LHCN-M2 (cell line): ENCODE results near the gene KDM2B. TPM values are rescaled to one million over a fixed set of nuclear protein-coding genes. Genes with fewer than 3 reads are reported as not detected.
"Not testable (repeated sequence)": the region's sequence is repeated elsewhere in the genome, so short reads cannot be mapped to it uniquely, and the experiment has no call there.

ENCODE experiments used
- DNase-seq: peaks from one replicate; pipeline ENCODE4 v3.0.0-alpha.2; 2012; ENCODE audit warnings: low read depth
- total RNA-seq: library from RNA; depleted of rRNA; stranded (reverse); fragments of >200 nt; gene quantifications from 2 replicates; pipeline ENCODE4 v1.2.3, GENCODE V29; 2014

Gene KDM2B
- total RNA-seq, 1 experiment from 2014 or later: 28.8 TPM

DNA sequence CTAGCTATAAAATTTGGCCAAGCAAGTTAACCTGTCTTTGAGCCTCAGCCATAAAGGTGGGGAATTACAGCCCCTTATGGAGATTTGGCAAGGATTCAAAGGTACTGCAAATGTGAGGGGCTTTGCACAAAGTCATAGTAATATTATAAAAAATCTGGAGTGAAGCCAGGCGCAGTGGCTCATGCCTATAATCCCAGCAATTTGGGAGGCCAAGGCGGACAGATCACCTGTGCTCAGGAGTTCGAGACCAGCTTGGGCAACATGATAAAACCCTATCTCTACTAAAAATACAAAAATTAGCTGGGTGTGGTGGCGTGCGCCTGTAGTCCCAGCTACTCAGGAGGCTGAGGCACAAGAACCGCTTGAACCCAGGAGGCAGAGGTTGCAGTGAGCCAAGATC is 4.1 kb upstream of the KDM2B start:
- not testable (repeated sequence) for DNase-seq

DNA sequence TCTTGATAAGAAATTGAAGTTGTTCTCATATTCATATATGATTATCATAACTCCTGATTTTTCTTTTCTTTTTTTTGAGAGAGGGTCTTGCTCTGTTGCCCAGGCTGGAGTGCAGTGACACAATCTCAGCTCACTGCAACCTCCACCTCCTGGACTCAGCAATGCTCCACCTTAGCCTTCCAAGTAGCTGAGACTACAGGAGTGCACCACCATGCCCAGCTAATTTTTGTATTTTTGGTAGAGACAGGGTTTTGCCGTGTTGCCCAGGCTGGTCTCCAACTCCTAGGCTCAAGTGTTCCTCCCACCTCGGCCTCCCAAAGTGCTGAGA is 2.5 kb upstream of the KDM2B start:
- not testable (repeated sequence) for DNase-seq

DNA sequence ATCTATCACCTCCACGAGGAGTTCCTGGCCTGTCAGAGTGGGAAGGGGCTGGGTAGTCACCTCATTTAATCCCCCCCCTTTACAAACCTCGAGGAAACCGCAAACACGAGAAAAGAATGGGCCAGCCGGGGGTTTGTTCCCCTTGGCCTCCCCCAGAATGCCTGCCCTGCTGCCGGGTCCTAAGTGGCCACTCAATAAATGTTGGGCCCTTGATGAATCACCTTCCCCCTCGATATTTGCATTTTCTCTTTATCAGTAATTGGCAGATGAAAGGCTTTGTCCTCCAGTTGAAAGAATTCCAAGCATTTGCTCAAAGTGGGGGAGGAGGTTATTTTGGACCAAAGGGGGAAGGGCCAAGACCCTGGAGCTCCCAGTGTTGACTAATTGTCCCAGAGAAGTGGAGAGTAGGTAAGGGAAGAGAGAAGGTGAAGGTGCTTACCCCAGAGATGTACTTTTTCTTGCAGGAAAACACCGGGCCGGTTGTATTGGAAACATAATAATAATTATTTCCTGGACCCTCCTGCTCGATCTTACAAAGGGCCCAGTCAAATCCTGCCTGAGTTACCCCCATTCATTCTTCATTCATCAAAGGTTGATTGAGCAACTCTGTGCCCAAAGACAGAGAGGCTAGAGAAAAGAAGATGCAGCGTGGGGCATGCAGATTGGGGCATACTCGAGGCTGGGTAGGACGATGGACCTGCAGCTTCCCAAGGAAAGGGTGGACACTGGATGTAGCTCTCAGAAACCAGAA is 1.9 kb upstream of the KDM2B start:
- DNase-seq: no peak

DNA sequence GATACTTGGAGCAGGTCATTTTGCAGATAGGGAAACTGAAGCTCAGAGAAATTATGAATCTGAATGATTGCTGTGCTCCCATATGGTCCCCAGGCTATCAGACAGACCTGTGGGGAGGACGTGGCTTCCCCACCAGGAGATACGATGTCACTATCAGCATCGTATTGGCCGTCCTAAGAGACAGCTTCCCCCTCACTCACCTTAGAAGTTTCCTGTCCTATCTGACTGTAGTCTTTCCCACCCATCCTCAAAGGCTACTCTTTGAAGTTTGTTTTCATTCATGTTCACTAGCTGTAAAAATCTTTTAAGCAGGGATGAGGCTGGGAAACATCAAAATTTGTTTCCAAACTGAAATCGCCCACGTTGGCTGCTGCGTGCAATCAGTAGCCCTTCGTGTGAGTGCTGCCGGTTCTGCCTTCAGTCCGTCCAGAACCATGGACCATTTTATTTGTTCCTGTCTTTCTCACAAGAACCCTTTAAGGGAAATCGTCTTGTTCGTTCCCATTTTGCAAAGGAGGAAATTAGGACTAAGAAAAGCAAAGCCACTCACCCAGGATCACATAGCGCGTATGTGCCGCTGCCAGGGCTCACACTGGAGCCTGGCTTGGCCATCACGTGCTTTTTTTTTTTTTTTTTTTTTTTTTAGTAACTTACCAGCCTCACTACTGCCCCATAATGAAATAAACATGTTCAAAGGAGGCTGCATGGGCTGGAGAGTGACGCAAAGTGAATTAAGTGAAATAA is 1.0 kb upstream of the KDM2B start:
- DNase-seq: peak; percentile 45

- DNase-seq: peak; percentile 69
These were observed 598 bp downstream of the KDM2B start for GRCh38 chr12:121579981-121580868.

GRCh38 chr12:121579190-121579791 is 1.5 kb downstream of the KDM2B start:
- peak; percentile 36 for DNase-seq

- DNase-seq: no peak
These were observed 2.3 kb downstream of the KDM2B start for GRCh38 chr12:121578230-121579189.

GRCh38 chr12:121577443-121578180 is 3.2 kb downstream of the KDM2B start:
- no peak for DNase-seq

DNA sequence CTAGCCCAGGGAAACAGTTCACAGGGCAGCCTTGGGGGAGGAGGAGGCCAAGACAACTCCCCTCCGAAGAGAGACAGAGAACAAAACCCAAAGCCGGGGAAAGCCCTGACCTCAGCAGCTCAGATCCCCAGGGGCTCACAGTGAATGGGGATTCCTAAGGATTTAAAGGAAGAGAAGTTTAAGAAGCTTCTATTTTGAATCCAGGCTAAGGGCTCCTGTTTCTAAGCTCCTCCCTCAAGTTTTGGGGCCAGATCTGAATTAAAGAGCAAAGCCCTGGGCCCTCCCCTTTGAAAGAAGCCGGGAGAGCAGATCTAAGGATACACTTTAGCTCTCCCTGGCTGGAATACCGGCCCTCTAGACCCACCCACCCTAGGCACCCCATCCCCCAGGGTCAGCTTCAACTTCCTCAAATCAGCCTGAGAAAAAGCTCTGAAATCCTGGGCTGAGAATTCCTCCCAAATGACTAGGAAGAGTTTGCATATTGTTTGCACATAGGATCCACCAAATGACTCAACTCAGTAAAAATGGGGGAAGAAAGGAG is 3.9 kb downstream of the KDM2B start:
- peak; percentile 55 for DNase-seq

GRCh38 chr12:121575952-121576625 is 4.7 kb downstream of the KDM2B start:
- DNase-seq: no peak

GRCh38 chr12:121575051-121575450 is 5.8 kb downstream of the KDM2B start:
- DNase-seq: no peak

GRCh38 chr12:121574025-121574424 is 6.8 kb downstream of the KDM2B start:
- DNase-seq: no peak

GRCh38 chr12:121571920-121572319 is 8.9 kb downstream of the KDM2B start:
- DNase-seq: no peak

DNA sequence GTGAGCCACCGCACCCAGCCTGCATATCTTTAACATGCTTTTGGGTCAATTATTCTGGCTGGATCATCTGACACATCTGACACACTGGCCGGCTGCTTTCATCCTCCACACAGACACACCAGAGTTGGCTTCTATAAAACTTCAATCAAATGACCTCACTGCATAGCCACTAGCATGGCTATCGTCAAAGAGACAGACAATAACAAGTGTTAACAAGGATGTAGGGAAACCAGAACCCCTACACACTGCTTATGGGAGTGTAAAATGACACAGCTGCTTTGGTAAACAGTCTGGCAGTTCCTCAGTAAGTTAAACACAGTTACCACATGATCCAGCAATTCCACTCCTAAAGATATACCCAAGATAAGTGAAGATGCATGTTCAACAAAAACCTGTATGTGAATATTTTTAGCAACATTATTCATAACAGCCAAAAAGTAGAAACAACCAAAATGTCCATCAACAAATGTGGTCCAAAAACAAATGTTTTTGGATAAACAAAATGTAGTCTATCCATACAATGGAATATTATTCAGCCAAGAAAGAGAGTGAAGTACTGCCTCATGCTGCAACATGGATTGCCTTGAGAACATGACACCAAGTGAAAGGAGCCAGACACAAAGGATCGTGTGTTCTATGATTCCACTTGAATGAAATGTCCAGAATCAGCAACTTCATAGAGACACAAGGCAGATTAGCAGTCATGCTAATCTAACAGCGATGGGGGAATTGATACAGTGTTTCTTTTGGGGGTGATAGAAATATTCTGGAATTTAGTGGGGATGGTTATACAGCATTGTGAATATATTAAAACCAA is 10.1 kb downstream of the KDM2B start:
- DNase-seq: no peak

DNA sequence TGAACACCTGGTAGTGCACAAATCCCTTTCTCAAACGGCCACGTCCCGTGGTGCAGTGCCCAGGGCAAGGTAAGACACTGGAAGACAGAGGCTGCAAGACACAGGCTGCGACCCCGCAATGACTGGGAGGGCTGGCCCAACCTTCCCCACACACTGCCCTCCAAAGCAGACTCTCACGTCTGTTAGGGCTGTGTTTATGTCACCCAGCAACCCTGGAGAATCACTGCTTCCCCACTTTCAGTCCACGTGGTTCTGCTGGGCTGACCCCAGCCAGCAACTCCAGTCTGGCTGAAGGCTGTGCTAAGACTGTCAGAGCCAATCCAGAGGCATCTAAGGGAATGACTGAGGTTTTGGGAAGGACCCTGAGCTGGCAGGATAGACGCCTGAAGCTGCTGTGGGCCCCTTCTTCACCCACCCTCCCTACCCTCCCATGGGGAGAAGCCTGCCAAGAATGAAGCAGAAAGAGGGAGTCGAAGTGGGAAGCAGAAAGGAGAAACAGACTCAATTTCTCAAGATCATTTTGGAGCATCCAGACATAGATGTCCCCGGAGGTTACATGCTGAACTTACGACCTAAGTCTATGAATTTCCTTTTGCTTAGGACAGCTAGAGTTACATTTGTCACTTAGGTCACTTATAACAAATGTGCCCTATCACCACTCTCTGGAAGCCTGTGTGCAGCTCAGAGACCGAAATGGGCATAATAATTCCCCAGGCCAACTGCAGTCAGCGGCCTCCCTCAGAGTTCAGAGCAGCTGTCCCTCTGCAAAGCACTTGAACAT is 11.7 kb downstream of the KDM2B start:
- DNase-seq: no peak

DNA sequence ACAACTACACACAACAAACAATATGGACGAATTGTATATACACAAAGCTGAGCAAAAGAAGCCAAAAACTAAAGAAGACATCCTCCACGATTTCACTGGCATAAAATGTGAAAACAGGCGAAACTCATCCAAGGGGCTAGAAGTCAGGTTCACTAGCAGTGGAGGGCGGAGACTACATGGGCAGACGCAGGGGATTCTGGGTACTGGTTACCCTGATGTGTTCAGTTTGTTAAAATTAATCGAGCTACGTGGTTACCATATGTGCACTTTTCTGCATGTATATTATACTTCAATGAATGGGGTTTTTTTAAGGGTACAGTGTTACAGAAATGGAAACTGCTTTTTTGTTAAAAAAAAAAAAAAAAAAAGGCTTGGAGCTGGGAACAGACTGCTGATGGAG is 12.3 kb downstream of the KDM2B start:
- no peak for DNase-seq

DNA sequence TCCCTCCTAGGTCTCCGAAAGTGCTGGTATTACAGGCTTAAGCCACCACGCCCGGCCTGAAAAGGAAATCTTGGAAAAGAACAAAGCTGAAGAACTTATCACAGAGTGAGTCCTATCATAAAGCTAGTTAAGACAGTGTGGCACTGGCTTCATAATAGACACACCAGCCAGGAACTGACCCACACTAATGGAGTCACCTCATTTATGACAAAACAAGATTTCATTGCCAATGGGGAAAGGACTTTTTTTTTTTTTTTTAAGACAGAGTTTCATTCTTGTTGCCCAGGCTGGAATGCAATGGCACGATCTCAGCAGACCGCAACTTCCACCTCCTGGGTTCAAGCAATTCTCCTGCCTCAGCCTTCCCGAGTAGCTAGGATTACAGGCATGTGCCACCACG is 15.7 kb downstream of the KDM2B start:
- DNase-seq: no peak
